K562 (cell line): Measurements from ENCODE around the gene CEP135. TPM values are rescaled to one million over a fixed set of nuclear protein-coding genes. Genes with fewer than 3 reads are reported as not detected.

ENCODE experiments used
- ATAC-seq: fragments of 200-7000 bp; cut with Tn5 transposase; 3 replicates; pipeline ENCODE4 v1.9.1; 2020; ENCODE audit warnings: moderate library complexity
- BruUV-seq: library from RNA; stranded (reverse); fragments of 400-500 nt; replicated peaks from 2 replicates; lab custom pipeline; 2021; lab: Mats Ljungman, UMichigan
- CTCF ChIA-PET: fragments of 300-600 bp; formaldehyde crosslinking; extraction: SDS; loops from one replicate; lab custom pipeline; 2021; ENCODE audit warnings: low intra/inter-chr PET ratio; lab: Yijun Ruan, JAX
- POLR2A ChIA-PET: fragments of 300-600, 350-650 bp; sonication (Branson Sonifier 250); formaldehyde crosslinking; extraction: SDS; loops from one replicate; lab custom pipeline; 2021; ENCODE audit warnings: antibody characterized with exemption, inconsistent platforms; lab: Yijun Ruan, JAX
- DNase-seq, 4 experiments: peaks; one replicate each; pipeline versions ENCODE4 v3.0.0 to v3.0.0-alpha.2; 2011 to 2018; ENCODE audit warnings: low spot score in 3 of 4, mixed read lengths in 3 of 4; ENCODE audit errors: extremely low read depth in 1 of 4
- FAIRE-seq: peaks from 2 replicates; lab custom pipeline; 2011; peaks lifted over from hg19 to GRCh38; lab: Jason Lieb, UNC
- H2AFZ ChIP-seq: 2 replicates; pipeline ENCODE4 v1.6.0; 2011; ENCODE audit warnings: low read depth, low read length, control low read depth, inconsistent platforms
- H3K27ac ChIP-seq: fragments of 200-600 bp; 3 replicates; pipeline ENCODE4 v1.8.0; 2011; ENCODE audit warnings: low read depth, mild to moderate bottlenecking, control low read depth, inconsistent platforms, low read length, moderate library complexity, mixed read lengths; ENCODE audit errors: extremely low read depth
- H3K27me3 ChIP-seq, 2 experiments: fragments of 300-600 bp in 1 of 2; 2 replicates in 1 of 2; 3 replicates in 1 of 2; pipeline versions ENCODE4 v1.6.0 to v1.8.0; 2011; ENCODE audit warnings: inconsistent platforms in 2 of 2, low read length in 2 of 2, mild to moderate bottlenecking in 1 of 2, mixed read lengths in 1 of 2, moderate library complexity in 1 of 2; ENCODE audit not compliant: control insufficient read depth in 2 of 2, insufficient read depth in 2 of 2
- H3K36me3 ChIP-seq: fragments of 300-600 bp; 3 replicates; pipeline ENCODE4 v1.8.0; 2011; ENCODE audit warnings: mild to moderate bottlenecking, low read length, inconsistent platforms; ENCODE audit not compliant: control insufficient read depth, insufficient read depth
- H3K4me1 ChIP-seq, 2 experiments: fragments of 200-600 bp in 1 of 2; replicated peaks in 1 of 2; 2 replicates in 1 of 2; 3 replicates in 1 of 2; pipeline versions ENCODE4 v1.5.1 to v1.8.0; 2011; ENCODE audit warnings: inconsistent platforms in 2 of 2, low read length in 2 of 2, mild to moderate bottlenecking in 1 of 2, mixed read lengths in 1 of 2, moderate library complexity in 1 of 2; ENCODE audit not compliant: control insufficient read depth in 2 of 2, insufficient read depth in 2 of 2
- H3K4me2 ChIP-seq: 2 replicates; pipeline ENCODE4 v1.6.1; 2011; ENCODE audit warnings: low read length, control low read depth, inconsistent platforms, mixed read lengths; ENCODE audit not compliant: insufficient read depth
- H3K4me3 ChIP-seq: fragments of 200-600 bp; sonication (generic), shearing (Covaris generic); 2 replicates; pipeline ENCODE4 v1.5.1; 2016; ENCODE audit warnings: control low read depth, inconsistent platforms
- H3K79me2 ChIP-seq: fragments of 200-600 bp; 3 replicates; pipeline ENCODE4 v1.8.0; 2011; ENCODE audit warnings: low read length, inconsistent platforms; ENCODE audit not compliant: control insufficient read depth, insufficient read depth
- H3K9ac ChIP-seq, 2 experiments: 2 replicates each; pipeline versions ENCODE4 v1.6.0 to v1.6.1; 2011; ENCODE audit warnings: low read depth in 2 of 2, low read length in 2 of 2, control low read depth in 1 of 2, inconsistent platforms in 1 of 2, mild to moderate bottlenecking in 1 of 2, mixed read lengths in 1 of 2; ENCODE audit not compliant: insufficient read depth in 1 of 2
- H3K9me1 ChIP-seq: one replicate; pipeline ENCODE4 v1.6.0; 2011; ENCODE audit warnings: inconsistent platforms, mild to moderate bottlenecking, low read length, moderate library complexity; ENCODE audit not compliant: control insufficient read depth, insufficient read depth
- H3K9me3 ChIP-seq: replicated peaks from 2 replicates; pipeline ENCODE4 v1.5.1; 2011; ENCODE audit warnings: low read depth, low read length, inconsistent platforms; ENCODE audit not compliant: control insufficient read depth, insufficient read depth
- H4K20me1 ChIP-seq: replicated peaks from 2 replicates; pipeline ENCODE4 v1.6.1; 2011; ENCODE audit warnings: low read length, inconsistent platforms, mixed read lengths; ENCODE audit not compliant: control insufficient read depth, insufficient read depth
- MLX ChIP-seq, 2 experiments: fragments of 450-650 bp in 1 of 2; sonication (generic) in 1 of 2; formaldehyde crosslinking; conservative IDR thresholded peaks; 2 replicates each; pipeline versions ENCODE4 v1.4.0 to v1.8.1; 2020 to 2022; ENCODE audit warnings: mild to moderate bottlenecking in 1 of 2, missing genetic modification reagents in 1 of 2
- TAF9B ChIP-seq: fragments of 450-650 bp; IDR thresholded peaks from 2 replicates; pipeline ENCODE4 v1.6.1; 2018; ENCODE audit warnings: mild to moderate bottlenecking; ENCODE audit not compliant: partially characterized antibody
- ZBTB2 ChIP-seq: fragments of 450-650 bp; IDR thresholded peaks from 2 replicates; pipeline ENCODE4 v1.6.1; 2016; ENCODE audit warnings: antibody characterized with exemption
- WGBS: fragments of 100-300 bp; shearing (Covaris generic); methylation state at CpG from one replicate; pipeline ENCODE4 v1.1.6; 2016; ENCODE audit warnings: low coverage, mixed read lengths; ENCODE audit not compliant: insufficient coverage; ENCODE audit errors: missing lambda C conversion rate; 5-methylcytosine and 5-hydroxymethylcytosine counted together
- in situ Hi-C: fragments of 300-500 bp; cut with MboI; formaldehyde crosslinking; loops from 4 replicates; pipeline ENCODE4 v1.15.0; 2018; ENCODE audit warnings: inconsistent platforms, mixed read lengths
- intact Hi-C: fragments of 100-400 bp; cut with micrococcal nuclease; formaldehyde crosslinking; loops from 2 replicates; pipeline ENCODE4 v1.14.2; 2022
- polyA plus RNA-seq, 8 experiments: library from polyadenylated mRNA; depleted of rRNA in 4 of 8; stranded (reverse) in 5 of 8; unstranded in 3 of 8; fragments of >200 nt; fragmentation: Nextera tagmentation in 2 of 8; fragmentation: Illumina TruSeq in 1 of 8; extraction: Ambion mirVana in 2 of 8; extraction: Trizol in 1 of 8; gene quantifications; 2 replicates each; pipeline versions ENCODE4 v1.2.1 to v1.2.3, GENCODE V29; 2011 to 2014; ENCODE audit warnings: inconsistent platforms in 1 of 8, missing spikeins in 1 of 8
- total RNA-seq, 7 experiments: library from RNA; depleted of rRNA in 6 of 7; stranded (reverse); fragments of >200 nt in 6 of 7; fragmentation: Illumina TruSeq in 2 of 7; extraction: Trizol in 2 of 7; gene quantifications; 2 replicates each; pipeline versions ENCODE4 v1.2.1 to v1.2.3, GENCODE V29; 2011 to 2021; ENCODE audit warnings: low replicate concordance in 1 of 7

CEP135 gene
- total and polyA plus RNA-seq, 9 of the 15 experiments (the other 6 are each of a cell fraction or from before 2014, with no cell fraction given): 3.1 to 18.9 (median 15.3) TPM

DNA sequence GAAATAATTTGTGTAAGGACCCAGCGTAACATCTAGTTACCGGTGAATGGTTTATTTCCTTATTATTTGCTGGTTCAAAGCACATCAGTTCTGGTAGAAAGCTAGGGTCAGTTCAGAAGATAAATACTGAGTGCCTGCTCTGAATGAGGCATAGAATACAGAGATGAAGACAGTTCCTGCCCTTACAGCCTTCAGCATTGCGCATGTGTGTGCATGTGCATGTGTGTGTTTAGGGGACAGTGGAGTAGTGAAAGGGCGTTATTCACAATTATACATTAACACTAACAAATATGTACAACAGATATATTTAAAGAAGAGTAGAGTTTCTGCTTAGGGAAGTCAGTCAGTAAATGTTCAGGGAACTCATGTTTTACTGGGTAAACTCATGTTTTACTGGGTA lies 29.1 kb downstream of the CEP135 start:
- BruUV-seq: no TSS peak
- no peak overlapping the region for H3K27ac ChIP-seq
- WGBS: 95% methylated on average over 4 of the region's 4 CpGs
- DNase-seq: no peak
- no peaks in the 10 kb centered on the region for H3K9me1 ChIP-seq
- in situ Hi-C loops: no loop called here
- no peaks in the 10 kb centered on the region for H4K20me1 ChIP-seq
- TF ChIP-seq TAF9B (no peak), MLX (CRISPR knock-in tag; conservative IDR thresholded peaks at IDR 0.05) (no peak), ZBTB2 (no peak)
- TF ChIP-seq, all 486 proteins: peak for 0
- no peaks in the 10 kb centered on the region for H3K27me3 ChIP-seq
- FAIRE-seq (no peak), ATAC-seq (no peak)
- peaks cover 20% of the 10 kb centered on the region; the same call in 2 of the 3 replicates for H3K36me3 ChIP-seq
- no peaks in the 10 kb centered on the region for H3K9me3 ChIP-seq
- POLR2A ChIA-PET: interaction anchor here (1.8 kb wide), 1 partner anchor 16 kb away, joined by 8 read pairs; no protein-coding TSS in a partner anchor
- H3K9ac ChIP-seq: no peak overlapping the region
- H2AFZ ChIP-seq: no peak overlapping the region
- H3K4me3 ChIP-seq: no peak overlapping the region
- H3K4me1 ChIP-seq: no peaks in the 10 kb centered on the region
- no peaks in the 10 kb centered on the region for H3K79me2 ChIP-seq
- intact Hi-C loops: no loop called here
- CTCF ChIA-PET: no interaction called here
- H3K4me2 ChIP-seq: no peak overlapping the region
